Activated T-cell treated with anti-CD3 and anti-CD28 coated beads for 1 hour (primary cell): ENCODE measurements around the gene ABCC10.
"Not testable (repeated sequence)": the region's sequence is repeated elsewhere in the genome, so short reads cannot be mapped to it uniquely, and the experiment has no call there.

Source experiments
- DNase-seq: peaks from one replicate; pipeline ENCODE4 v3.0.0-alpha.2; 2020; ENCODE audit warnings: low read depth

The ABCC10 gene

DNA sequence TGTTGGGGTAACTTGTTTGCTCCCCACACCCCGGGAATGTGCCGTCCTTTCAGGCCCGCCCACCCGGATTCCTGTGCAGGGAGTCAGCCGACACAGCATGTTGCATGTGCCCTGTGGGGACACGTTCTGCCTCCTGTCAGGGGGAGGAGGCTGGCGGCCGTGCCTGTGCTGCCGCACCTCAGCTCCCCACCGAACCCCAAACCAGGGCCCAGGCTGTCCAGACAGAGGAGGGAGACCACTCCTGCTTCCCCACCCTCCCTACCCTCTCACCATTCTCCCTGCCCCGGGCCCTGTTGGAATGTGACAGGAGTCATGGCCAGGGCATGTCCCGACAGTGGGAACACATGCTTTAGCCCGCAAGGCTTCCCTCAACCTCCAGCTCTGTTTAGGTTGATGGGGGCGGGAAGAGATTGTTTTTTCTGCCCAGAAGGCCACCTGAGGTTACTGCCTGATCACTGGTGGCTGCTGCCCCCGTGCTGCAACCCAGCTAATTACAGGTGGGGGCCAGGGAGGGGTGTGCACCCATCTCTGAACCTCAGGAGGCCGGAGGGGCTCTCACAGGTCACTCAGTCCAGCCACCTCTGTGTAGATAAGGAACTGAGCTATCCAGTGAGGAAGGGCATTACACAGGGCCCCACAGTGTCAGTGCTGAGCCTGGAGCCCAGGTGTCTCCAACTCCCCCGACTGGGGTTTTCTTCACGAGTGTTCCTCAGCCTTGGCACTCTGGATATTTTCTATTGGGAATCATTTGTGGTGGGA, 69.2 kb downstream of the ABCC10 start:
- DNase-seq = no peak

- DNase-seq = no peak
Observed at GRCh38 chr6:43497129-43497396, 69.7 kb downstream of the ABCC10 start.

DNA sequence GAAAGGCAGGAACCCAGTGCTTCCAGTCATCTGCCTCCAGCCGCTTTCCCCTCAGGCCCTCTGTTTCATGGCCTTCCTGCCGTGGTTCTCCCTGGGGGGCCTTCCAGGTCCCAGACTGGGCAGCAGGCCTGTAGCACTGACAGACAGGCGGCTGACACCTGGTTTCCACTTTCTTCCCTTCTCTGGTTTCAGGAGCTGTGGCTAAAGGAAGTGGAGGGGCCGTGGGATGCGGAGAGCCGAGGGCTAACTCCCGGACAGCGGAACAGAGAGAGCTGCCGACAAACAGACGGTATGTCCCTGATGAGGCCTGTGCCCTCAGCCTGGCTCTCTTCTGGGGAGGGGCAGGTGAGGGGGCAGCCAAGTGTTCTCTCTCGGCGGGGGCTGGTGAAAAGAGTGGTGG, 70.3 kb downstream of the ABCC10 start:
- DNase-seq = no peak

DNA sequence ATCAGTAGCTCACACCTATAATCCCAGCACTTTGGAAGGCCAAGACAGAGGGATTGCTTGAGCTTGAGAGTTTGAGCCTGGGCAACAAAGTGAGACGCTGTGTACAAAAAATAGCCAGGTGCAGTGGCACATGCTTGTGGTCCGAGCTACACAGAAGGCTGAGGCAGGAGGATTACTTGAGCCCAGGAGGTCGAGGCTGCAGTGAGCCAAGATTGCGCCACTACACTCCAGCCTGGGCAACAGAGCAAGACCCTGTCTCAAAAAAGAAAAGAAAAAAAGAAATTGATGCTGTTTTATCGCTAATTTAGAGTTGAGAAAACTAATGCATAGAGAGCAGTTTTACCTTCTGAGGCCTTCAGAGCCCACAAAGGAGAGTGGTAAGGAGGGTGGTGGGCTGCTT, 71.0 kb downstream of the ABCC10 start:
- not testable (repeated sequence) for DNase-seq

DNA sequence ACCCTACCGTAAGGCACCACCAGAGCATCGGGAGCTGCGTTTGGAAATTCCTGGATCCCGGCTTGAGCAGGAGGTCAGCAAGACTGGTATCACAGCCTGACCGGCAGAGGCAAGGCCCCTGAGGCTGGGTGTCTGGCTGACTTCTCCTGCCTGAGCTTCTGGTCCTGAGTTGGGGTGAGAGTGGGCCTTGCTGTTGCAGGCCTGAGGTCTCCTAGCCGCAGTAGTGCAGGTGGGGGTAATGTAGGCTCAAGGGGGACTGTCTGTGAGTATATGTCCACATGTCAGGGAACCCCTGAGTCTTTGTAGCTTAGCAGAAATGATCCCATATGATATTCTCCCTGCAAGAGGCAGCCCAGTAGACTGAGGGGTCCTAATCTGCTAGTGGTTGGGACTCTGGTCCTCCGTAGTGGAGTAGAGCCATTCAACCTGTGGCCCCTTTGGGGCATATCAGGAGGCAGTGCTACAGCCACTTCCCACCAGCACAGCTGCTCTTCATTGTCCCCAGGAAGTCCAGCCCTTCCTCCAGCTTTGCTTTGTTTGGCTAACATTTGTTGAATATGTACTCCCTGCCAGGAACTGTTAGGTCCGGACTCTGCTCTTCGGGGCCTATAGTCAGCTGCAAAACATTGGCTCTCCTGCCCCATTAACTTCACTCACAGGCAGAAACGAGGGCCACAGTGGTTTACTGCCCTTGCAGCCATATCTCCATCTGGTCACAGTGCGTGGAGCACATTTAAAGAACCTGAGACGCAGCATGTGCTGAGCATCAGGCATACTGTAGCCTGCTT, 71.9 kb downstream of the ABCC10 start:
- no peak for DNase-seq
